HCT116 (cell line): ENCODE results near the gene PPM1H.

Experiments
- CTCF ChIP-seq, 3 experiments: fragments of 200-600 bp in 1 of 3; sonication (generic) in 1 of 3; IDR thresholded peaks in 2 of 3; conservative IDR thresholded peaks in 1 of 3; 2 replicates each; pipeline ENCODE4 v1.5.1; 2012 to 2017; ENCODE audit warnings: low read depth in 2 of 3, low read length in 2 of 3, antibody characterized with exemption in 1 of 3, borderline replicate concordance in 1 of 3, control low read depth in 1 of 3, mild to moderate bottlenecking in 1 of 3, mixed read lengths in 1 of 3, mixed run types in 1 of 3, moderate library complexity in 1 of 3; ENCODE audit not compliant: insufficient read depth in 1 of 3
- EZH2 ChIP-seq: fragments of 200-600 bp; sonication (generic); IDR thresholded peaks from 2 replicates; pipeline ENCODE4 v1.6.1; 2017; ENCODE audit warnings: antibody characterized with exemption, mixed run types
- MAX ChIP-seq: IDR thresholded peaks from 2 replicates; pipeline ENCODE4 v1.6.1; 2012
- RAD21 ChIP-seq: IDR thresholded peaks from 2 replicates; pipeline ENCODE4 v1.6.1; 2012; ENCODE audit warnings: low read depth, mild to moderate bottlenecking

GRCh38 chr12:62763861-62764645 lies 170.9 kb downstream of the PPM1H start:
- TF ChIP-seq EZH2 (no peak), MAX (no peak), CTCF (IDR thresholded peaks at IDR 0.05 in 2 of 3, conservative IDR thresholded peaks at IDR 0.05 in 1 of 3; ENCODE audit: borderline replicate concordance in 1 of 3, insufficient read depth in 1 of 3, low read depth in 2 of 3, low read length in 2 of 3) (no peak), RAD21 (no peak)
